Naive thymus-derived CD4-positive, alpha-beta T cell (primary cell): ENCODE results near the gene NIM1K. TPM values are rescaled to one million over a fixed set of nuclear protein-coding genes. Genes with fewer than 3 reads are reported as not detected.
A peak's percentile ranks its signal among the peaks of the same experiment; 100 is the strongest.
"Not testable (repeated sequence)": the region's sequence is repeated elsewhere in the genome, so short reads cannot be mapped to it uniquely, and the experiment has no call there.

Source experiments
- ATAC-seq: fragments of 150-1000 bp; cut with Tn5 transposase; 2 replicates; pipeline ENCODE4 v1.10.0; 2021; ENCODE audit warnings: mild to moderate bottlenecking, moderate library complexity
- CTCF ChIA-PET: fragments of 350-600 bp; sonication (Branson Sonifier 250); formaldehyde crosslinking; loops from one replicate; lab custom pipeline; 2021; ENCODE audit warnings: antibody characterized with exemption; lab: Charles Lee
- POLR2A ChIA-PET: fragments of 350-600 bp; sonication (Branson Sonifier 250); formaldehyde crosslinking; loops from one replicate; lab custom pipeline; 2021; ENCODE audit warnings: antibody characterized with exemption, inconsistent platforms; lab: Charles Lee
- DNase-seq, 9 donors: peaks; one replicate each; pipeline versions ENCODE4 v3.0.0 to v3.0.0-alpha.2; 2020 to 2022; ENCODE audit warnings: mixed read lengths in 1 of 9
- H3K27ac ChIP-seq: one replicate; pipeline ENCODE4 v1.7.0; 2013; ENCODE audit warnings: mild to moderate bottlenecking, low read depth, low read length, moderate library complexity
- H3K27me3 ChIP-seq, 2 donors: one replicate each; pipeline ENCODE4 v1.7.0; 2013; ENCODE audit warnings: low read length in 2 of 2, mild to moderate bottlenecking in 2 of 2, moderate library complexity in 2 of 2; ENCODE audit not compliant: control insufficient read depth in 2 of 2, insufficient read depth in 2 of 2
- H3K36me3 ChIP-seq, 3 experiments: 1 replicate in 2 of 3; 2 replicates in 1 of 3; pipeline ENCODE4 v1.7.0; 2013; ENCODE audit warnings: low read length in 3 of 3, mild to moderate bottlenecking in 3 of 3, moderate library complexity in 1 of 3; ENCODE audit not compliant: insufficient read depth in 3 of 3, control insufficient read depth in 2 of 3
- H3K4me1 ChIP-seq, 2 donors: one replicate each; pipeline ENCODE4 v1.7.0; 2013; ENCODE audit warnings: low read length in 2 of 2, mild to moderate bottlenecking in 2 of 2, moderate library complexity in 1 of 2; ENCODE audit not compliant: control insufficient read depth in 2 of 2, insufficient read depth in 2 of 2
- H3K4me3 ChIP-seq: 2 replicates; pipeline ENCODE4 v1.7.0; 2013; ENCODE audit warnings: mild to moderate bottlenecking, low read length
- H3K9me3 ChIP-seq, 3 experiments: 1 replicate in 2 of 3; 2 replicates in 1 of 3; pipeline ENCODE4 v1.7.0; 2013; ENCODE audit warnings: low read length in 3 of 3; ENCODE audit not compliant: control insufficient read depth in 2 of 3
- H3K27ac Mint-ChIP-seq, 9 donors: one replicate each; pipeline ENCODE4 v1.8.0; 2020 to 2022; ENCODE audit warnings: mixed read lengths in 9 of 9, mild to moderate bottlenecking in 8 of 9, moderate library complexity in 5 of 9, inconsistent platforms in 2 of 9
- H3K27me3 Mint-ChIP-seq, 5 donors: one replicate each; pipeline ENCODE4 v1.8.0; 2021 to 2022; ENCODE audit warnings: mixed read lengths in 5 of 5, mild to moderate bottlenecking in 1 of 5
- H3K36me3 Mint-ChIP-seq, 5 donors: one replicate each; pipeline ENCODE4 v1.8.0; 2020 to 2022; ENCODE audit warnings: mixed read lengths in 5 of 5, mild to moderate bottlenecking in 3 of 5, inconsistent platforms in 1 of 5
- H3K4me1 Mint-ChIP-seq, 7 donors: one replicate each; pipeline ENCODE4 v1.8.0; 2020 to 2022; ENCODE audit warnings: mixed read lengths in 7 of 7, mild to moderate bottlenecking in 3 of 7, inconsistent platforms in 1 of 7
- H3K4me3 Mint-ChIP-seq, 10 donors: one replicate each; pipeline ENCODE4 v1.8.0; 2020 to 2022; ENCODE audit warnings: mild to moderate bottlenecking in 10 of 10, mixed read lengths in 10 of 10, moderate library complexity in 6 of 10, inconsistent platforms in 2 of 10
- H3K9me3 Mint-ChIP-seq, 11 donors: one replicate each; pipeline ENCODE4 v1.8.0; 2020 to 2022; ENCODE audit warnings: mixed read lengths in 11 of 11, mild to moderate bottlenecking in 4 of 11, inconsistent platforms in 1 of 11, moderate library complexity in 1 of 11
- intact Hi-C, 2 donors: fragments of 100-400 bp; cut with micrococcal nuclease; formaldehyde crosslinking; loops; one replicate each; pipeline ENCODE4 v1.15.1; 2023
- polyA plus RNA-seq, 2 donors: library from polyadenylated mRNA; unstranded; fragments of 300-500 nt; fragmentation: Illumina TruSeq; gene quantifications; one replicate each; pipeline ENCODE4 v1.2.3, GENCODE V29; 2021
- total RNA-seq, 6 experiments: library from RNA in 5 of 6; stranded (reverse) in 5 of 6; gene quantifications; 1 replicate in 5 of 6; 2 replicates in 1 of 6; pipeline ENCODE4 v1.2.3 and lab custom pipeline; 2021 to 2026

The NIM1K gene
- total and polyA plus RNA-seq, 7 experiments from 2014 or later: 0.18 to 0.97 (median 0.49) TPM

GRCh38 chr5:43193181-43193893, 1.3 kb downstream of the NIM1K start:
- peaks cover 0 to 5% of the 10 kb centered on the region in 2 donors for H3K27me3 ChIP-seq
- no peak overlapping the region for H3K27ac ChIP-seq
- DNase-seq (peak in 7 of 9 donors; percentile 17 to 76 (median 61)), ATAC-seq (peak; percentile 85)
- peaks cover 4 to 18% of the 10 kb centered on the region in 2 donors for H3K4me1 ChIP-seq
- no peaks in the 10 kb centered on the region for H3K36me3 ChIP-seq
- Mint-ChIP-seq H3K27me3 (peaks cover 15 to 25% (median 19%) of the 10 kb centered on the region in 5 donors), H3K27ac (peak overlapping the region in 8 of 9 donors; percentile 28 to 86 (median 80)), H3K4me1 (peaks cover 11 to 33% (median 23%) of the 10 kb centered on the region in 7 donors), H3K36me3 (peaks cover under 1 to 4% (median 1%) of the 10 kb centered on the region in 5 donors), H3K9me3 (peaks cover 0 to 2% (median 0%) of the 10 kb centered on the region in 11 donors), H3K4me3 (peak overlapping the region; percentile 81 to 94 (median 88))
- CTCF ChIA-PET: no interaction called here
- no peaks in the 10 kb centered on the region for H3K9me3 ChIP-seq
- intact Hi-C loops: loop anchor here (1.0 to 10.0 kb wide), 13 partner anchors 41 to 322 kb away; partner anchors contain the start of genes TMEM267 (in 2 of the 2), C5orf34 (in 1 of the 2) and HMGCS1 (in 1 of the 2)
- POLR2A ChIA-PET: interaction anchor here (0.7 kb wide), 1 partner anchor 152 kb away, joined by 4 read pairs; no protein-coding TSS in a partner anchor
- peak overlapping the region; percentile 63 for H3K4me3 ChIP-seq

GRCh38 chr5:43193894-43194265, 1.9 kb downstream of the NIM1K start:
- H3K27ac ChIP-seq: no peak overlapping the region
- peaks cover 0 to 2% (median 0%) of the 10 kb centered on the region in 11 donors for H3K9me3 Mint-ChIP-seq
- ChIA-PET CTCF (no interaction called here), POLR2A (interaction anchor here (0.7 kb wide), 1 partner anchor 153 kb away, joined by 4 read pairs; no protein-coding TSS in a partner anchor)
- intact Hi-C loops: loop anchor here (1.0 to 10.0 kb wide), 13 partner anchors 41 to 321 kb away; partner anchors contain the start of genes TMEM267 (in 2 of the 2), C5orf34 (in 1 of the 2) and HMGCS1 (in 1 of the 2)
- ATAC-seq (no peak), DNase-seq (peak in 2 of 9 donors; percentile 3 to 8)
- H3K9me3 ChIP-seq: no peaks in the 10 kb centered on the region
- peaks cover 4 to 18% of the 10 kb centered on the region in 2 donors for H3K4me1 ChIP-seq
- peak overlapping the region in 8 of 9 donors; percentile 28 to 86 (median 76) for H3K27ac Mint-ChIP-seq
- H3K4me3 Mint-ChIP-seq: peak overlapping the region in 7 of 10 donors; percentile 35 to 94 (median 90)
- H3K27me3 ChIP-seq: peaks cover 0 to 5% of the 10 kb centered on the region in 2 donors
- peaks cover 0 to 4% (median 0%) of the 10 kb centered on the region in 5 donors for H3K36me3 Mint-ChIP-seq
- no peak overlapping the region for H3K4me3 ChIP-seq
- H3K4me1 Mint-ChIP-seq: peaks cover 11 to 33% (median 23%) of the 10 kb centered on the region in 7 donors
- H3K36me3 ChIP-seq: no peaks in the 10 kb centered on the region
- peaks cover 15 to 25% (median 19%) of the 10 kb centered on the region in 5 donors for H3K27me3 Mint-ChIP-seq

- intact Hi-C loops: loop anchor here in 1 of 2 donors (10.0 kb wide), 2 partner anchors 119 to 289 kb away; partner anchors contain the start of genes HMGCS1 and TMEM267
- H3K4me3 ChIP-seq: no peak overlapping the region
- no peak for ATAC-seq
- H3K4me1 Mint-ChIP-seq: peaks cover 10 to 31% (median 23%) of the 10 kb centered on the region in 7 donors
- H3K4me1 ChIP-seq: peaks cover 4 to 18% of the 10 kb centered on the region in 2 donors
- peaks cover 0 to 2% (median 0%) of the 10 kb centered on the region in 11 donors for H3K9me3 Mint-ChIP-seq
- no peak overlapping the region for H3K27ac Mint-ChIP-seq
- H3K36me3 Mint-ChIP-seq: peaks cover 0 to 4% (median 0%) of the 10 kb centered on the region in 5 donors
- ChIA-PET POLR2A (no interaction called here), CTCF (interaction anchor here (0.7 to 0.9 kb wide), 2 partner anchors 161 to 418 kb away, joined by 3 to 7 read pairs; no protein-coding TSS in a partner anchor)
- no peaks in the 10 kb centered on the region for H3K9me3 ChIP-seq
- H3K4me3 Mint-ChIP-seq: no peak overlapping the region
- H3K27me3 Mint-ChIP-seq: peaks cover 14 to 18% (median 17%) of the 10 kb centered on the region in 5 donors
- DNase-seq: no peak
- no peaks in the 10 kb centered on the region for H3K36me3 ChIP-seq
- no peak overlapping the region for H3K27ac ChIP-seq
- peaks cover 0 to 5% of the 10 kb centered on the region in 2 donors for H3K27me3 ChIP-seq
Observed at GRCh38 chr5:43195670-43196265, 3.7 kb downstream of the NIM1K start.

- Histone ChIP-seq H3K4me1 (peaks cover 4 to 11% of the 10 kb centered on the region in 2 donors), H3K4me3 (no peak overlapping the region), H3K36me3 (no peaks in the 10 kb centered on the region), H3K27ac (no peak overlapping the region), H3K9me3 (no peaks in the 10 kb centered on the region), H3K27me3 (no peaks in the 10 kb centered on the region)
- H3K27me3 Mint-ChIP-seq: peaks cover 4 to 15% (median 7%) of the 10 kb centered on the region in 5 donors
- peaks cover 0 to 2% (median 0%) of the 10 kb centered on the region in 11 donors for H3K9me3 Mint-ChIP-seq
- ATAC-seq (no peak), DNase-seq (no peak)
- H3K36me3 Mint-ChIP-seq: peaks cover 0 to 4% (median 0%) of the 10 kb centered on the region in 5 donors
- peaks cover 0 to 23% (median 13%) of the 10 kb centered on the region in 7 donors for H3K4me1 Mint-ChIP-seq
- no peak overlapping the region for H3K4me3 Mint-ChIP-seq
- POLR2A ChIA-PET: interaction anchor here (0.5 kb wide), 1 partner anchor 44 kb away, joined by 4 read pairs; no protein-coding TSS in a partner anchor
- H3K27ac Mint-ChIP-seq: peak overlapping the region in 1 of 9 donors; percentile 4
- CTCF ChIA-PET: no interaction called here
- intact Hi-C loops: loop anchor here in 1 of 2 donors (10.0 kb wide), 2 partner anchors 117 to 287 kb away; partner anchors contain the start of genes HMGCS1 and TMEM267
Observed at GRCh38 chr5:43197535-43197934, 5.5 kb downstream of the NIM1K start.

- CTCF ChIA-PET, H3K9me3 ChIP-seq, H3K4me1 ChIP-seq, ATAC-seq, H3K4me1 Mint-ChIP-seq, H3K4me3 Mint-ChIP-seq, DNase-seq, POLR2A ChIA-PET, intact Hi-C loops, H3K27ac ChIP-seq, H3K36me3 ChIP-seq, H3K27ac Mint-ChIP-seq, H3K27me3 ChIP-seq, H3K4me3 ChIP-seq, H3K9me3 Mint-ChIP-seq, H3K36me3 Mint-ChIP-seq: not testable (repeated sequence)
- peaks cover 0 to 13% (median 0%) of the 10 kb centered on the region in 5 donors for H3K27me3 Mint-ChIP-seq
Observed at GRCh38 chr5:43201442-43201841, 9.4 kb downstream of the NIM1K start.

GRCh38 chr5:43202380-43202779, 10.4 kb downstream of the NIM1K start:
- no peak for ATAC-seq
- Mint-ChIP-seq H3K9me3 (peaks cover 0 to 4% (median 0%) of the 10 kb centered on the region in 11 donors), H3K27me3 (peaks cover 0 to 13% (median 9%) of the 10 kb centered on the region in 5 donors), H3K4me3 (no peak overlapping the region), H3K4me1 (no peaks in the 10 kb centered on the region), H3K27ac (no peak overlapping the region), H3K36me3 (peaks cover 0 to 6% (median 0%) of the 10 kb centered on the region in 5 donors)
- no peaks in the 10 kb centered on the region for H3K36me3 ChIP-seq
- H3K27ac ChIP-seq: no peak overlapping the region
- CTCF ChIA-PET: no interaction called here
- DNase-seq: no peak
- intact Hi-C loops: no loop called here
- no peaks in the 10 kb centered on the region for H3K9me3 ChIP-seq
- H3K4me1 ChIP-seq: no peaks in the 10 kb centered on the region
- no peaks in the 10 kb centered on the region for H3K27me3 ChIP-seq
- H3K4me3 ChIP-seq: no peak overlapping the region
- POLR2A ChIA-PET: interaction anchor here (0.6 kb wide), 1 partner anchor 22 kb away, joined by 3 read pairs; no protein-coding TSS in a partner anchor
